Measurements from ENCODE around the gene GRB2. TPM values are rescaled to one million over a fixed set of nuclear protein-coding genes. Genes with fewer than 3 reads are reported as not detected.
A peak's percentile ranks its signal among the peaks of the same experiment; 100 is the strongest.

The GRB2 gene
- total and polyA plus RNA-seq, 2 of the 8 experiments (the other 6 are each of a cell fraction or from before 2014, with no cell fraction given): 44.2 to 101 TPM

DNA sequence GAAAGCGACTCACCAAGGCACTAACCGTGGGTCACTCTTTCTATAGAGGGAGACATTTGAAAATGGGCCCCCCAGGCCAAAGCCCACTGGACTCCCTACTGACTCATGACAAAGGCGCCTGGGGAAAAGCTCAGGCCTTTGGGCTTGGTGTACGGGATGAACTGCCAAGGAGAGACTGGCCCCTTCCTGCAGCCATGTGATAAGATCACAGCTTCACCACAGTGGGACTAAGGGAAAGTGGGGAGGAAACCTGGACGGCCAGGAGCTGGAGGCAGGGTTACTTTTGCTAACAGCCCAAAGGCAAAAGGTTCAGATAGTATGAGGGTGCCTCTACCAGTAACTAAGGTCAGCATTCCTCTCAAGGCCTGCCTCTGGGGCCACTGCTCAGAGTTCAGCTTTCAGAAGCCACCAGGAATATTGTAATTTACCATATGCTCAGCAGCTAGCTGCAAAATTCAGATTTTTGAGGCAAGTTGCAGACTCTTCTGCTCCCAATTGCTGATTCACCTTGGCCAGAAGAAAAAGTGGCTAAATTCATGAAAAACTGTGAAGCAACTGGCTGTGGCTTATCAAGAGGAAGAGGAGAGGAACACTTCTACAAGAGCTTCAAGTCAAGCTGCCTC, 79.1 kb downstream of the GRB2 start:
- DNase-seq (ENCODE audit: low read depth in 1 of 2, low spot score in 2 of 2): no peak
- Histone ChIP-seq H4K20me1 (replicated peaks in 1 of 2; ENCODE audit: control insufficient read depth in 1 of 2, insufficient read depth in 2 of 2, low read length in 2 of 2) (peaks cover 2 to 7% of the 10 kb centered on the region in 2 experiments), H3K27me3 (replicated peaks in 1 of 4; ENCODE audit: control insufficient read depth in 3 of 4, extremely low read depth in 1 of 4, insufficient read depth in 3 of 4, low read length in 3 of 4) (no peaks in the 10 kb centered on the region), H3K4me3 (ENCODE audit: extremely low read depth in 1 of 4, insufficient read depth in 2 of 4, low read depth in 3 of 4, low read length in 4 of 4) (no peak overlapping the region), H3K27ac (ENCODE audit: low read depth, low read length) (no peak overlapping the region; the same call in 1 of the 2 replicates), H2BK12ac (ENCODE audit: low read depth, low read length) (peak overlapping the region; percentile 56; the same call in 1 of the 2 replicates), H3K79me1 (ENCODE audit: low read depth, low read length) (peaks cover 6% of the 10 kb centered on the region; the same call in 1 of the 2 replicates), H3K4me2 (ENCODE audit: insufficient read depth in 1 of 2, low read depth in 2 of 2, low read length in 2 of 2) (peak overlapping the region in 1 of 2 experiments; percentile 2; a peak in 1 of 4 replicates), H2BK120ac (replicated peaks; ENCODE audit: low read depth, low read length) (no peak overlapping the region), H4K8ac (ENCODE audit: extremely low read depth, insufficient read depth, low read length) (no peak overlapping the region), H2BK20ac (ENCODE audit: low read length) (no peak overlapping the region), H3K18ac (ENCODE audit: extremely low read depth, low read length) (no peak overlapping the region; the same call in 1 of the 2 replicates), H3K79me2 (ENCODE audit: control insufficient read depth in 1 of 2, insufficient read depth in 2 of 2, low read length in 2 of 2) (peaks cover 0 to 8% of the 10 kb centered on the region in 2 experiments; a peak in 1 of 4 replicates), H3K4ac (replicated peaks; ENCODE audit: insufficient read length, low read depth, low read length) (no peak overlapping the region), H3K23me2 (ENCODE audit: low read depth, low read length) (no peaks in the 10 kb centered on the region), H4K91ac (replicated peaks; ENCODE audit: insufficient read length, low read length) (peak overlapping the region; percentile 34), H3K4me1 (replicated peaks in 1 of 4; ENCODE audit: control insufficient read depth in 3 of 4, insufficient read depth in 4 of 4, low read length in 3 of 4) (peaks cover 7 to 14% (median 8%) of the 10 kb centered on the region in 4 experiments; a peak in 5 of 7 replicates), H2BK15ac (ENCODE audit: low read length) (0 out of 2 replicates have a peak overlapping the region, but pooled peaks have one; percentile 72), H2AK5ac (ENCODE audit: low read depth, low read length) (no peak overlapping the region), H3K23ac (ENCODE audit: insufficient read length) (no peak overlapping the region), H4K5ac (ENCODE audit: insufficient read length, low read depth, low read length) (no peak overlapping the region), H2AFZ (ENCODE audit: low read length) (no peak overlapping the region), H3K9ac (replicated peaks in 1 of 4; ENCODE audit: extremely low read depth in 1 of 4, low read depth in 3 of 4, low read length in 3 of 4) (peak overlapping the region in 1 of 4 experiments; percentile 5; a peak in 1 of 7 replicates), H3K36me3 (ENCODE audit: control insufficient read depth in 2 of 4, insufficient read depth in 4 of 4, low read length in 3 of 4) (peaks cover 2 to 13% (median 6%) of the 10 kb centered on the region in 4 experiments; a peak in 5 of 8 replicates), H3K9me3 (ENCODE audit: insufficient read depth in 2 of 2, low read depth in 1 of 2, low read length in 1 of 2) (no peaks in the 10 kb centered on the region), H2BK5ac (ENCODE audit: low read depth, low read length) (no peak overlapping the region), H3K14ac (ENCODE audit: insufficient read length) (no peak overlapping the region), H3K56ac (replicated peaks; ENCODE audit: insufficient read length, low read depth, low read length) (no peak overlapping the region)
- no peak for FAIRE-seq
- ChIA-PET POLR2A (ENCODE audit: partially characterized antibody) (interaction anchor here (0.9 to 2.1 kb wide), 5 partner anchors 10 to 43 kb away, joined by 3 to 15 read pairs (median 4); no protein-coding TSS in a partner anchor), CTCF (ENCODE audit: partially characterized antibody) (interaction anchor here (0.5 to 9.6 kb wide), 13 partner anchors 9 to 143 kb away, joined by 3 to 97 read pairs (median 6); partner anchors contain the start of genes GRB2 and MRPS7)
- WGBS, 2 experiments (ENCODE audit: extremely low coverage in 1 of 2, insufficient coverage in 1 of 2, insufficient read length in 1 of 2, insufficient replicate concordance in 2 of 2, low coverage in 1 of 2, low lambda C conversion rate in 2 of 2, missing lambda C conversion rate in 1 of 2): 69% methylated on average over 5 of the region's 5 CpGs; no CpG with 5 or more reads in 1 of the 2 experiments
- TF ChIP-seq TAF7 (optimal IDR thresholded peaks at IDR 0.05; ENCODE audit: borderline replicate concordance, low read depth, low read length): no peak
- TF ChIP-seq, protein P1, sequence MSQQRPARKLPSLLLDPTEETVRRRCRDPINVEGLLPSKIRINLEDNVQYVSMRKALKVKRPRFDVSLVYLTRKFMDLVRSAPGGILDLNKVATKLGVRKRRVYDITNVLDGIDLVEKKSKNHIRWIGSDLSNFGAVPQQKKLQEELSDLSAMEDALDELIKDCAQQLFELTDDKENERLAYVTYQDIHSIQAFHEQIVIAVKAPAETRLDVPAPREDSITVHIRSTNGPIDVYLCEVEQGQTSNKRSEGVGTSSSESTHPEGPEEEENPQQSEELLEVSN (IDR thresholded peaks at IDR 0.05): no peak
- TF ChIP-seq POLR2A (IDR thresholded peaks at IDR 0.05; ENCODE audit: control extremely low read depth in 1 of 2, low read depth in 2 of 2, low read length in 2 of 2): no peak
- TF ChIP-seq SIRT6 (IDR thresholded peaks at IDR 0.05; ENCODE audit: low read length): no peak
- TF ChIP-seq RBBP5 (IDR thresholded peaks at IDR 0.05; ENCODE audit: borderline replicate concordance, low read depth, low read length): no peak
- TF ChIP-seq RFX5 (IDR thresholded peaks at IDR 0.05; ENCODE audit: borderline replicate concordance, low read depth, low read length): no peak
- no peak for TF ChIP-seq EP300 (IDR thresholded peaks at IDR 0.05; ENCODE audit: borderline replicate concordance in 1 of 2, low read depth in 2 of 2, low read length in 2 of 2)

Data from H1 (cell line).